SIG-M5 treated with dmso at 0.1 percent for 504 hours (cell line): ENCODE measurements around the gene SEMA4F.
A peak's percentile ranks its signal among the peaks of the same experiment; 100 is the strongest.

Source experiments
- DNase-seq: peaks from one replicate; lab custom pipeline; 2025; ENCODE audit not compliant: unreplicated experiment; lab: John Stamatoyannopoulos, UW

Gene SEMA4F

DNA sequence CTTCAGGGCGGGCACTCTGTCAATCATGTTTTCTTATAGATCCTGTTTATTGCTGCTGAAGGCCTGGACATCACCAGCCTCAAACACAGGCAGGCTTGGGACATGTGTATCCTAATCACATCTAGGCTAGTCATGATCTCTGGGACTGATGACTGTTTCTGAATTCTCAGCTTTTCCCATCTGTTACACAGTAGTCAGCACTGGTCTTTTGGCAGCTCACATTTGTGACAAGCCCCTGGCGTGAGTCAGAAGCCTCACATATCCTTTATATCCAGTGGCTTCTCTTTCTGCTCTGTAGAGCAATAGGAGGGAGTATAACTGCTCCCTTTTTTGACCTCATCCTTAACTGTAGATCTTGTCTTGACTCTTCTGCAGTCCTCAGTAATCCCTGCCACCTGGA lies 4.5 kb downstream of the SEMA4F start:
- DNase-seq = no peak

DNA sequence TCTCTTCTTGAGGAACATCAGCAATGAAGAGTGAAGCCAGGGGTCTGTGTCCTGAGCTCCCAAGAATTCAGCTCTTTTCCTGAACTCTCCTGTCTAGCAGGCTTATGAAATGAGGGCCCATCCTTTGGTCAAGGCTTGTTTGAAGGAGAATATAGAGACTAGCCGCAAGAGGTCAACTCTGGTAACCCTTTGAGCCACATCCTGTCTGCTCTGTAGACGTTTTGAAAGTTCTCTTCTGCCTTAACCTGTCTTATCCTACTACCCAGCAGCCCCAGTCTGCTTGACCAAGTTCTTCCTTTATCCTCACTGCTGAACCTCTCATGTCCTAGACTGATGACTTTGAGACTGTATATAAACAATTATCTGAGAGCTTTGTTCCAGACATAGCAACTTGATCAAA lies 5.4 kb downstream of the SEMA4F start:
- DNase-seq = no peak

- DNase-seq = no peak
These were observed 14.0 kb downstream of the SEMA4F start for GRCh38 chr2:74668087-74668486.

- no peak for DNase-seq
These were observed 16.2 kb downstream of the SEMA4F start for GRCh38 chr2:74670263-74670662.

DNA sequence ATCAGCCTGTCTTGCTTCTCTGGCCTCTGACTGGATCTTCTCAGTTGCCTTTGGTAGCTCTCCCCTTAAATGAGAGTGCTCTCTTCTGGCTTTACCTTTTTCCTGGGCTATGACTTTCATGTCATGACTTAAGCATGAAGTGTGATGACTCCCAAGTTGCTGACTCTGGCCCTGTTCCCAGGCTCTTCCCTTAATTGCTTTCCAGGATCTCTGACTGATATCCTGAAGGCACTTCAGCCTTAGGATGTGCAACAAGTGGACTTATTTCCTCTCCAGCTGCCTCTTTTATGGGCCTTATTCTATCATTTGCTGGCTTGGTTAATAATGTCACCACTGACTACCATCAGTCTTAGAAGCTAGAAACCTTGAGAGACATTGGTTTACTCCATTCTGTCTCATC lies 17.4 kb downstream of the SEMA4F start:
- DNase-seq = no peak

DNA sequence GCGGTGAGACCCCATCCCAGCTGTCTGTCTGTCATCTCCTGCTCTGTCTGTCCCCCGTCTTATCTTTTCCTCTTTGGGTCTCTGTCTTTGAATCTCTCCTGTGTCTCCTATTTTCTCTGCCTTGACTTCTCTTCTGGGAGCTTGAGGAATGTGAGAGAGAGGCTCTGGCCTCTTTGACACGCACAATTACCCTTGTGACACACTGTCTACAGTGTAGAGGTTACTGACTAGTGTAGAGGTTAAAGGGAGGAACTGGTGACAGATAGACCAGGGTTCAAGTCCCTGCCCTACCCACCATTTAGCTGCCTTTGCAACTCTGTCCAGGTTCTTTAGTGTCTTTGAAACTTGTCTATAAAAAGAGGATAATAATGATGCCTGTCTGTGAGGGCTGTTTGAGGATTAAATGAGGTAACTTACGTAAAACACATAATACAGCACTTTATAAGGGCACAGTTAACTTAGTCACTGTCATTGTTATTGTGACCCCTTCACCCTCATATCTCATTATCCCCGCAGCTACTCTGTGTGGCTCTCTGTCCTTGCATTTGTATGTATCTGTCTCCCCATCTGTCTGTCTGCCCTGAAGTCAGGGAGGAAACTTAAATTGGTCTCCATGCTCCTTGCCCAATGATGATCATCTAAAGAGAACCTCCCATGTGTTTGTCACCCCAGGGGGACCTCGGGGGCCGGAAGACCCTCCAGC lies 19.9 kb downstream of the SEMA4F start:
- DNase-seq = no peak

DNA sequence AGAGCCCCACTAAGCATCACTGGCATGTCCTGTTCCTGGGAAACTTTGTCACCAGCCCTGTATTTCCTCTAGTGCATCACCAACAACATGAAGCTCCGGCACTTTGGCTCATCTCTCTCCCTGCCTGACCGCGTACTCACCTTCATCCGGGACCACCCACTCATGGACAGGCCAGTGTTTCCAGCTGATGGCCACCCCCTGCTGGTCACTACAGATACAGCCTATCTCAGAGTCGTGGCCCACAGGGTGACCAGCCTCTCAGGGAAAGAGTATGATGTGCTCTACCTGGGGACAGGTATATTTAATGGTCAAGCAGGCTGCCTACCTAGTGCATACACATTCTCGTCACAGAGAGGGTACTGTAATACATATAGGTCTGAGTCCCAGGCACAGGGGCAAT lies 21.0 kb downstream of the SEMA4F start:
- DNase-seq = no peak

- DNase-seq = no peak
These were observed 22.3 kb downstream of the SEMA4F start for GRCh38 chr2:74676331-74676730.

- DNase-seq = no peak
These were observed 25.6 kb downstream of the SEMA4F start for GRCh38 chr2:74679615-74680014.

GRCh38 chr2:74682501-74682900 lies 28.5 kb downstream of the SEMA4F start:
- DNase-seq = no peak

DNA sequence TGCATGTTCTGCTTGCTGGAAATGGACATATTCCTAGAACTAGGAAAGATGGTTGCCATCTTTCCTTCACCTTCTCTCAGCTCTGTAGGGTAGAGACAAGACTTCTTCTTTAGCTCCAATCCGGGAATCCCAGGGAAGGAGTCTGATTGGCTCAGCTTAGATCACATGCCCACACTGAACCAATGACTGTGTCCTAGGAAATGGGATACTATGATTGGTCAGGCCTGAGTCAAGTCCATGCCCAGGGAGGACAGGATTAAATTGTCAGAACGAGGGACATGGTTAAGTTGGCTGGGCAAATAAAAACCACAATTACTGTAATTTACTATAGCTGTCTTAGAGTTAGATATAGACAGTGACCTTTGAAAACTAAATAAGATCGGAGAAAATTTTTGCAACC lies 31.4 kb downstream of the SEMA4F start:
- DNase-seq = no peak

DNA sequence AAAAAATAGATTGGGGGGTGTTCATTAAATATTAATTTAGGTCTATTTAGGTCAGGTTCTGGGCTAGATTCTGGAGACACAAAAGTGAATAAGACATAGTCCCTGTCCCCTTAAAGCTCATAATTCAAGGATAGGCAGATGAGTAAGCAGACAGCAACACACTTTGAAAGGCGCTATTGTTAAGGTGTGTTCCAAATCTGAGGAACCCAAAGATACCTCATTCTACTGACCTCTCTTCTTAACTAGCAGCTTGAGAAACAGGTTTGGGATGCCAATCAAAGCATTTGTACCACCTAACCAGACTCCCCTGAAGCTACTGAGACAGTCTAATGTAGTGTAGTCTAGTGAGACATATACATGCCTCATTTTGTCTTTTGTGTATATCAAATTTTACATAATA lies 34.8 kb downstream of the SEMA4F start:
- DNase-seq = no peak

DNA sequence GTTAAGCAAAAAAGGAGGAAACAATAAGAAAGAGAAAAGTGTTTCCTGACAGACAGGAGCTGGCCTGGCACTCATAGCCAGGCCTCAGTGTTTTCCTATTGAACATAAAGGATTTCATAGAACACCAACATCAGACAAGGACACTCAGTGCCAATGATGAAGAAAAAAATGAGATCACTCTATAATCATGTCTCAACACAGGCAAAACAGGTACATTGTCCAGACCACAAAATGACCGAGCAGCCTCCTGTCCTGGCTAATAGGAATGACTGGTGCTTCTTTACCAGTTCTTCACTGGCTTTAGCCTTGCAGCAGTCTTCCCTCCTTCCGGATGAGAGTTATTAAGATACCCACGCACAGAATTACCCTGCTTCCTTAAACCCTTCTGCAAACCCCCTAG lies 35.6 kb downstream of the SEMA4F start:
- DNase-seq = no peak

DNA sequence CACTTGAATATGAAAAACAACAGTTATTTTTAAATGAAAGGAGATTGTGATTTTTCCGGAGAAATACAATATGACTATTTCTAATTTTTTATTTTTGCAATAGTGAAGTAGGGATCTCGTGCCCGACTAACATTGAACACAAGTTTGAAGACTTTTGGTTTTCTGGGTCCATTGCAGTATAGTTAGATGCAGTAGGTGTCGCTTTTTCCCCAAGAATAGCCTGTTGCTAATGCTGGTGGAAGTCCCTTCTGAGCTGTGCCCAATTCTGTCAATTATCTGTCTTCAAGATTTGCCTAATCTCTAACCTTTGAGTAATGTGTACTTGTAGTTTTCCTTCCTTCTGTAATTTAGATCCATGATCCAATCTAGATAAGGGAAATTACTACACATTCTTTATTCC lies 36.5 kb downstream of the SEMA4F start:
- DNase-seq = peak; percentile 81

DNA sequence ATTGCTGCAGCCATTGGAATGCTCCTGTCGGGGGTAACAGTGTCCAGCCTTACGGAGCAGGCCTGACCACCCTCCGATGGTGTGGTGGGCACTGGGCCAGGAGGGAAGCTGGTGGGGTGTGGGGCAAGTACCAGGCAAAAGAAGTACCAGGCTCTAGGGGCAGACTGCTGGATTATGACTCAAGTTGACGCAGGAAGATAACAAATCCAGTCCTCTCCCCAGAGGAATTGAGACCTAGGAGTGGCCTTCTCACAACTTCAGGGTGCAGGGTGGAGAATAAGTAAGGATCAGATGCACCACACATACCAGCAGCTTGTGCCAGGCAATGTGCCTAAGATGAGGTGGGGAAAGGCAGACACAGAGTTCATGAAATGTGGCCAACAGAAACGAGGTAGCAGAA lies 37.9 kb downstream of the SEMA4F start:
- no peak for DNase-seq

DNA sequence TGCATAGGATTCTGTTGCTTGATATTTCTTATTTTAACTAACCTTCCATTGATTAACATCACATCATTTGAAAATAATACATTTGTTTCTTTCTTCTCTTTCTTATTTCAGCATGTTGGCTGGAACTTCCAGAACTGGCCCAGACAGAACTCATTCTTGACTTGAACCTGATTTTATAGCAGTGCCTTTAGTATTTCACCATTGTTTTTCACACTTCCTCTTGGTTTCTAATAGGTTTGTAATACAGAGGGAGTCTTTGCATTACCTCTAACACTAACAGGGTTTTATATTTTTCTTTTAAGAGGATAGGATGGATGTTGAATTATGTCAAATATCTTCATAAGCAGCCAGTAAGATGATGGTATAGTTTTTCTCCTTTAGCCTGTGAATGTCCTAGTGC lies 39.2 kb downstream of the SEMA4F start:
- DNase-seq = peak; percentile 10

DNA sequence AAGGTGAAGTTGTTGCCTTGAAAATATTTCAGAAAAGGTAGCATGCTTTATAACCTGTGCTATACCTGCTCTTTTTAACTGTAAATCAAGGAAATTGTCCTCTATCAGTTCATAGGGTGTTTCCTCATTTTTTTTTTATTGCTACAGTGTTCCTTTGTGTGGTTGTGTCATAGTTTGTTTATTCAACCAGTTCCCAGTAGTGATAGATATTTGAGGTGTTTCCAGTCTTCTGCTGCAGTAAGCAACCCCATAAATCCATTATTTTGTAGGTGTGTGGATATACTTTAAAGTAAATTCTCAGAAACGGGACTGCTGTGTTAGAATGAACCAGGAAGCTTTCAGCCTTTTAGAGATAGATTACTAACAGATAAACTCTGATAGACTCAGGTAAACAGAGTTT lies 39.6 kb downstream of the SEMA4F start:
- DNase-seq = no peak

GRCh38 chr2:74694281-74694680 lies 40.2 kb downstream of the SEMA4F start:
- DNase-seq = peak; percentile 40

GRCh38 chr2:74695663-74696062 lies 41.6 kb downstream of the SEMA4F start:
- no peak for DNase-seq

GRCh38 chr2:74696829-74697228 lies 42.8 kb downstream of the SEMA4F start:
- DNase-seq = no peak

DNA sequence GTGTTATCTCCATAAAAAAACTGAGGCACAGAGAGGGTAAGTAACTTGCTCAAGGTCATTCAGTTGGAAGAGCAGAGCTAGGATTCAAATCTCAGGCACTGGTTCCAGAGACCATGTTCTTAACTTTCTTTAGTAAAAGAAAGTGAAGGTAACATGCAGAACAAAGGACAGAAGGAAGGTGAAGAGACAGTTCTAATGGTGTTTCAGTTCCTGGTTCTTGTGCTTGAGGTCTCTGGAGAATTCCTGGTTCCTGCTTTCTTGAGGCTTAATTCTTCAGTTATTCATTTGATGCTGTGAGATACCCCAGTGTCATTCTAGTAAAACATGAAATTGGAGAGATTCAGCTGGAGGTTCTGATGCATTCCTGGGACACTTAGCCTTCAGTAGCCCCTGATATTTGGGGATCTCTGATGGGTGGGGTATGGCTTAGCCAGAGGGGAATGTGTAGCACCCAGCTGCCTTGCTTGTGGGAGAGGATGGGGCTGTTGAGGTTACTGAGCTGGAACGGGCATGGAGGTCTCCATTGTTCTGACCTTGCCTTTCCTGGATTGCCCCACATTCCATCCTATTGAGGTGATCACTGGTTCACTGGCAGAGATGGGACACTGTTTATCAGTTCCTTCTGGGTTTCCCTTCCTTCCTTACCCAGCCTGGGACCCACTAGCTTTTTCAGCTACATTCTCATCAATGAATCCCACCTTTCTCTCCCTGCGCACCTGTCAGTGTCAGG lies 46.8 kb downstream of the SEMA4F start:
- peak; percentile 18 for DNase-seq

- no peak for DNase-seq
These were observed 48.1 kb downstream of the SEMA4F start for GRCh38 chr2:74702001-74702715.
